Measurements from ENCODE around the gene OR4P4.

Gene OR4P4

GRCh38 chr11:55634813-55635212 lies at the start of gene OR4P4:
TSS of gene OR4P4 (plus strand) at chr11:55635113.
- DNase-seq, result no peak

- DNase-seq, result no peak
Measured at GRCh38 chr11:55607545-55607944, 27.4 kb upstream of the OR4P4 start, which contains the start of gene OR4C11. TSS of gene OR4C11 (minus strand) at chr11:55607645. CDS start at chr11:55604373, 3,272 bp downstream.

- DNase-seq, result no peak
Measured at GRCh38 chr11:55624531-55624930, 10.4 kb upstream of the OR4P4 start.

GRCh38 chr11:55648027-55648426 lies 13.1 kb downstream of the OR4P4 start, which contains the start of gene OR4S2:
TSS of gene OR4S2 (plus strand) at chr11:55648327. CDS start at chr11:55650904, 2,577 bp downstream.
- DNase-seq, result no peak

GRCh38 chr11:55652560-55652959 lies 17.6 kb downstream of the OR4P4 start:
- no peak for DNase-seq

- no peak for DNase-seq
Measured at GRCh38 chr11:55655096-55655495, 20.2 kb downstream of the OR4P4 start.

GRCh38 chr11:55658031-55658573 lies 23.2 kb downstream of the OR4P4 start:
- no peak for DNase-seq

- DNase-seq, result no peak
Measured at GRCh38 chr11:55658608-55659007, 23.7 kb downstream of the OR4P4 start.

- DNase-seq, result no peak
Measured at GRCh38 chr11:55661901-55662300, 27.0 kb downstream of the OR4P4 start, which contains the start of gene OR4C6. TSS of gene OR4C6 (plus strand) at chr11:55662201. CDS start at chr11:55665167, 2,966 bp downstream.

GRCh38 chr11:55669376-55669775 lies 34.5 kb downstream of the OR4P4 start:
- no peak for DNase-seq

GRCh38 chr11:55673860-55674259 lies 38.9 kb downstream of the OR4P4 start:
- DNase-seq, result no peak

Data from NCI-H2081 treated with DMSO at 0.1 percent for 48 hours (cell line).